ENCODE results near the gene UBN1.

Gene UBN1

DNA sequence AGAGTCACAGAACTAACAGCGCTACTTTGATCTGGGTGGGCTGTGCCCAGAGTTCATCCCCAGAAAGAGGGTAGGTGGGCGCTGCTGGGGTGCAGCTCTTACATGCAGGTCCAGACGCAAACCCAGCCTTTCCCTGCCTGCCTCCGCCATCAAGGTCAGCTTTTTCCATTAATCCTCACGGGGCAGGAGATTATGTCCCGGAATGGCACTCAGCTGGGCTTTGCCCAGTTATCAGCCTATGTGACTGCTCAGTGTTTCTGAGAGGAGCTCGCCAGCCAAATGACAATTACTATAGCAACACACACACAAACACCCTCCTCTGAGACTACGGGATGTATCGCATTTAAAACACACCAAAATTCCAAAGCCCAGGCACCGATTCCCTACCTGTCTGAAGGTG lies 20.3 kb upstream of the UBN1 start:
- Histone ChIP-seq H3K36me3 (ENCODE audit: control insufficient read depth, insufficient read depth, low read length) (peaks cover 38% of the 10 kb centered on the region), H3K18ac (ENCODE audit: low read length) (no peak overlapping the region), H2BK120ac (ENCODE audit: low read depth, low read length) (no peak overlapping the region), H3K27me3 (ENCODE audit: insufficient read depth, low read length, poor library complexity) (no peaks in the 10 kb centered on the region), H3K4me1 (ENCODE audit: control insufficient read depth, low read depth, low read length) (no peaks in the 10 kb centered on the region), H3K56ac (ENCODE audit: low read length) (no peak overlapping the region), H3K79me2 (ENCODE audit: control insufficient read depth, insufficient read depth, low read length) (no peaks in the 10 kb centered on the region), H2BK15ac (replicated peaks; ENCODE audit: low read depth) (no peak overlapping the region), H3K79me1 (ENCODE audit: low read length) (no peaks in the 10 kb centered on the region), H3K23ac (ENCODE audit: low read length) (no peak overlapping the region), H3K27ac (ENCODE audit: low read depth, low read length) (no peak overlapping the region), H4K5ac (ENCODE audit: low read length) (no peak overlapping the region), H3K4ac (ENCODE audit: low read depth, low read length) (no peak overlapping the region), H3K4me2 (ENCODE audit: low read length) (no peak overlapping the region), H2BK5ac (ENCODE audit: low read length) (no peak overlapping the region), H3K4me3 (ENCODE audit: low read length) (no peak overlapping the region), H2AK5ac (ENCODE audit: low read length) (no peak overlapping the region), H4K8ac (ENCODE audit: low read depth, low read length) (no peak overlapping the region), H3K9ac (ENCODE audit: low read length) (no peak overlapping the region)
- DNase-seq, result no peak
- WGBS (ENCODE audit: extremely low coverage, insufficient coverage, low lambda C conversion rate), result no CpG with 5 or more reads among the region's 10 CpGs

- Histone ChIP-seq H2BK15ac (replicated peaks; ENCODE audit: low read depth) (no peak overlapping the region), H3K56ac (ENCODE audit: low read length) (no peak overlapping the region), H4K5ac (ENCODE audit: low read length) (no peak overlapping the region), H3K27me3 (ENCODE audit: insufficient read depth, low read length, poor library complexity) (no peaks in the 10 kb centered on the region), H3K4me2 (ENCODE audit: low read length) (no peak overlapping the region), H2BK120ac (ENCODE audit: low read depth, low read length) (no peak overlapping the region), H4K8ac (ENCODE audit: low read depth, low read length) (no peak overlapping the region), H3K4ac (ENCODE audit: low read depth, low read length) (no peak overlapping the region), H2AK5ac (ENCODE audit: low read length) (no peak overlapping the region), H3K9ac (ENCODE audit: low read length) (no peak overlapping the region), H3K36me3 (ENCODE audit: control insufficient read depth, insufficient read depth, low read length) (peaks cover 37% of the 10 kb centered on the region), H3K79me2 (ENCODE audit: control insufficient read depth, insufficient read depth, low read length) (no peaks in the 10 kb centered on the region), H3K18ac (ENCODE audit: low read length) (no peak overlapping the region), H3K79me1 (ENCODE audit: low read length) (peaks cover 2% of the 10 kb centered on the region), H3K4me3 (ENCODE audit: low read length) (no peak overlapping the region), H2BK5ac (ENCODE audit: low read length) (no peak overlapping the region), H3K23ac (ENCODE audit: low read length) (no peak overlapping the region), H3K4me1 (ENCODE audit: control insufficient read depth, low read depth, low read length) (no peaks in the 10 kb centered on the region), H3K27ac (ENCODE audit: low read depth, low read length) (no peak overlapping the region)
- no CpG with 5 or more reads among the region's 11 CpGs for WGBS (ENCODE audit: extremely low coverage, insufficient coverage, low lambda C conversion rate)
- no peak for DNase-seq
These were observed 18.5 kb upstream of the UBN1 start for GRCh38 chr16:4828567-4829321.

DNA sequence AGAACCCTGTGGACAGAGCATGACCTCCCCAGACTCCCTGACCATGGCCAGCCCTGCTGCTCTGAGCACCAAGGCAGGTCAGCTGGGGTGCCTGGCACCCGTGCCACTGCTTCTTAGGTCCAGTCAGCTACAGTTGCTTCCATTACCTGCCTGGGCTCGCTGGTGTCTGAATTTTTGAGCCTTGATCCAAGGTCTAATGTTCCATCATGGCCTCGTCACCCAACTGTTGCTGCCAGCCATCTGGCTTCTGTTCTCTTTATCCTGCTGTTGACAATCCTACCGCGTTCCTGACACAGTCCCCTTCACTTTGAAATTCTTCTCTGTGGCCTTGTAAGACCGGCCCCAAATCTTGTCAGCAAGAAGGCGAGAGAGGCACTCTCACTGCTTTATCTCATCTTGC lies 16.9 kb upstream of the UBN1 start:
- Histone ChIP-seq H3K4me1 (ENCODE audit: control insufficient read depth, low read depth, low read length) (no peaks in the 10 kb centered on the region), H3K79me2 (ENCODE audit: control insufficient read depth, insufficient read depth, low read length) (no peaks in the 10 kb centered on the region)

DNA sequence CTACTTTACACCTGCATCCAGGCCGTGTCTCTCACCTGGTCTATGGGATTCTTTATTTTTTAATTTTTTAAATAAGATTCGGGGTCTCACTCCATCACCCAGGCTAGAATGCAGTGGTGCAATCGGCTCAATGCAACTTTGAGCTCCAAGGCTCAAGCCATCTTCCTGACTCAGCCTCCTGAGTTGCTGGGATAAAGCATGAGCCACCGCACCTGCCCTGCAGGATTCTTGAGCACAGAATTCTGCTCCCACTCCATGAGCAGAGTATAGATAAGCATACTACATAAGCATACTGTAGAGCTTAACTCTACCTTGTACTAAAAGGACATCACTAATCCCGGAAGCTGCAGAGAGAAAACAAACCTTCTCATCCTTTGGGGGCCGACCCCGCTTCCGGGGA lies 15.7 kb upstream of the UBN1 start:
- H3K36me3 ChIP-seq (ENCODE audit: control insufficient read depth, insufficient read depth, low read length), result peaks cover 26% of the 10 kb centered on the region
- no peak overlapping the region for H3K4me3 ChIP-seq (ENCODE audit: low read length)
- no CpG with 5 or more reads among the region's 8 CpGs for WGBS (ENCODE audit: extremely low coverage, insufficient coverage, low lambda C conversion rate)
- no peak overlapping the region for H2BK5ac ChIP-seq (ENCODE audit: low read length)
- H3K9ac ChIP-seq (ENCODE audit: low read length), result no peak overlapping the region
- no peak overlapping the region for H3K27ac ChIP-seq (ENCODE audit: low read depth, low read length)
- H3K18ac ChIP-seq (ENCODE audit: low read length), result no peak overlapping the region
- H3K4me2 ChIP-seq (ENCODE audit: low read length), result no peak overlapping the region
- H3K23ac ChIP-seq (ENCODE audit: low read length), result no peak overlapping the region
- no peaks in the 10 kb centered on the region for H3K79me2 ChIP-seq (ENCODE audit: control insufficient read depth, insufficient read depth, low read length)
- no peak overlapping the region for H2AK5ac ChIP-seq (ENCODE audit: low read length)
- H3K56ac ChIP-seq (ENCODE audit: low read length), result no peak overlapping the region
- no peak for DNase-seq
- H3K4ac ChIP-seq (ENCODE audit: low read depth, low read length), result no peak overlapping the region
- H3K4me1 ChIP-seq (ENCODE audit: control insufficient read depth, low read depth, low read length), result no peaks in the 10 kb centered on the region
- H2BK120ac ChIP-seq (ENCODE audit: low read depth, low read length), result no peak overlapping the region
- H3K79me1 ChIP-seq (ENCODE audit: low read length), result peaks cover 4% of the 10 kb centered on the region
- H2BK15ac ChIP-seq (replicated peaks; ENCODE audit: low read depth), result no peak overlapping the region
- no peak overlapping the region for H4K5ac ChIP-seq (ENCODE audit: low read length)
- no peak overlapping the region for H4K8ac ChIP-seq (ENCODE audit: low read depth, low read length)
- no peaks in the 10 kb centered on the region for H3K27me3 ChIP-seq (ENCODE audit: insufficient read depth, low read length, poor library complexity)

More for the DNA sequence above, 16.9 kb upstream of the UBN1 start:
- Histone ChIP-seq H3K9ac (ENCODE audit: low read length) (no peak overlapping the region), H4K5ac (ENCODE audit: low read length) (no peak overlapping the region), H2AK5ac (ENCODE audit: low read length) (no peak overlapping the region), H2BK5ac (ENCODE audit: low read length) (no peak overlapping the region), H3K18ac (ENCODE audit: low read length) (no peak overlapping the region), H3K79me1 (ENCODE audit: low read length) (peaks cover 4% of the 10 kb centered on the region), H2BK15ac (replicated peaks; ENCODE audit: low read depth) (no peak overlapping the region), H3K27ac (ENCODE audit: low read depth, low read length) (no peak overlapping the region), H3K4me3 (ENCODE audit: low read length) (no peak overlapping the region), H3K36me3 (ENCODE audit: control insufficient read depth, insufficient read depth, low read length) (peaks cover 31% of the 10 kb centered on the region), H2BK120ac (ENCODE audit: low read depth, low read length) (no peak overlapping the region), H3K27me3 (ENCODE audit: insufficient read depth, low read length, poor library complexity) (no peaks in the 10 kb centered on the region), H3K56ac (ENCODE audit: low read length) (no peak overlapping the region), H3K4me2 (ENCODE audit: low read length) (no peak overlapping the region), H3K23ac (ENCODE audit: low read length) (no peak overlapping the region), H4K8ac (ENCODE audit: low read depth, low read length) (no peak overlapping the region), H3K4ac (ENCODE audit: low read depth, low read length) (no peak overlapping the region)
- WGBS (ENCODE audit: extremely low coverage, insufficient coverage, low lambda C conversion rate), result no CpG with 5 or more reads among the region's 7 CpGs
- DNase-seq, result no peak

GRCh38 chr16:4832698-4833343 lies 14.5 kb upstream of the UBN1 start:
- Histone ChIP-seq H3K36me3 (ENCODE audit: control insufficient read depth, insufficient read depth, low read length) (peaks cover 22% of the 10 kb centered on the region), H3K27me3 (ENCODE audit: insufficient read depth, low read length, poor library complexity) (no peaks in the 10 kb centered on the region), H2AK5ac (ENCODE audit: low read length) (no peak overlapping the region), H3K23ac (ENCODE audit: low read length) (no peak overlapping the region), H3K4me3 (ENCODE audit: low read length) (no peak overlapping the region), H2BK15ac (replicated peaks; ENCODE audit: low read depth) (no peak overlapping the region), H3K18ac (ENCODE audit: low read length) (no peak overlapping the region), H3K27ac (ENCODE audit: low read depth, low read length) (no peak overlapping the region), H3K79me1 (ENCODE audit: low read length) (peaks cover 4% of the 10 kb centered on the region), H3K4ac (ENCODE audit: low read depth, low read length) (no peak overlapping the region), H4K8ac (ENCODE audit: low read depth, low read length) (no peak overlapping the region), H3K4me2 (ENCODE audit: low read length) (no peak overlapping the region), H3K79me2 (ENCODE audit: control insufficient read depth, insufficient read depth, low read length) (no peaks in the 10 kb centered on the region), H3K4me1 (ENCODE audit: control insufficient read depth, low read depth, low read length) (no peaks in the 10 kb centered on the region), H3K9ac (ENCODE audit: low read length) (no peak overlapping the region), H2BK120ac (ENCODE audit: low read depth, low read length) (no peak overlapping the region), H2BK5ac (ENCODE audit: low read length) (no peak overlapping the region), H4K5ac (ENCODE audit: low read length) (no peak overlapping the region), H3K56ac (ENCODE audit: low read length) (no peak overlapping the region)
- DNase-seq, result no peak
- no CpG with 5 or more reads among the region's 6 CpGs for WGBS (ENCODE audit: extremely low coverage, insufficient coverage, low lambda C conversion rate)
